CD4-positive, alpha-beta memory T cell (primary cell): ENCODE measurements around the gene FUT9. TPM values are rescaled to one million over a fixed set of nuclear protein-coding genes. Genes with fewer than 3 reads are reported as not detected.
"Not testable (repeated sequence)": the region's sequence is repeated elsewhere in the genome, so short reads cannot be mapped to it uniquely, and the experiment has no call there.

ENCODE experiments used
- CTCF ChIA-PET: fragments of 350-600 bp; sonication (Branson Sonifier 250); formaldehyde crosslinking; loops from one replicate; lab custom pipeline; 2021; ENCODE audit warnings: inconsistent platforms; ENCODE audit not compliant: partially characterized antibody; lab: Charles Lee
- POLR2A ChIA-PET: fragments of 350-600 bp; sonication (Branson Sonifier 250); formaldehyde crosslinking; loops from one replicate; lab custom pipeline; 2021; ENCODE audit not compliant: partially characterized antibody; lab: Charles Lee
- DNase-seq, 5 donors: peaks; one replicate each; pipeline versions ENCODE4 v3.0.0 to v3.0.0-alpha.2; 2020 to 2022; ENCODE audit warnings: mixed read lengths in 1 of 5
- H3K27ac ChIP-seq: one replicate; pipeline ENCODE4 v1.7.0; 2013; ENCODE audit warnings: low read depth, low read length
- H3K27me3 ChIP-seq: 2 replicates; pipeline ENCODE4 v1.7.0; 2013; ENCODE audit warnings: mild to moderate bottlenecking, low read length, moderate library complexity; ENCODE audit not compliant: insufficient read depth
- H3K36me3 ChIP-seq: 2 replicates; pipeline ENCODE4 v1.7.0; 2013; ENCODE audit warnings: mild to moderate bottlenecking, low read length, moderate library complexity; ENCODE audit not compliant: insufficient read depth
- H3K4me1 ChIP-seq: 2 replicates; pipeline ENCODE4 v1.7.0; 2013; ENCODE audit warnings: mild to moderate bottlenecking, low read length, moderate library complexity; ENCODE audit not compliant: insufficient read depth
- H3K4me3 ChIP-seq, 2 donors: one replicate each; pipeline ENCODE4 v1.7.0; 2013; ENCODE audit warnings: low read length in 2 of 2, mild to moderate bottlenecking in 1 of 2
- H3K9me3 ChIP-seq, 2 donors: one replicate each; pipeline ENCODE4 v1.7.0; 2013; ENCODE audit warnings: low read length in 2 of 2, control low read depth in 1 of 2; ENCODE audit not compliant: control insufficient read depth in 1 of 2
- H3K27ac Mint-ChIP-seq, 7 donors: one replicate each; pipeline ENCODE4 v1.8.0; 2020 to 2021; ENCODE audit warnings: mixed read lengths in 7 of 7, mild to moderate bottlenecking in 6 of 7, inconsistent platforms in 3 of 7, moderate library complexity in 3 of 7
- H3K27me3 Mint-ChIP-seq, 2 donors: one replicate each; pipeline ENCODE4 v1.8.0; 2020 to 2021; ENCODE audit warnings: mixed read lengths in 2 of 2
- H3K36me3 Mint-ChIP-seq, 2 donors: one replicate each; pipeline ENCODE4 v1.8.0; 2020 to 2021; ENCODE audit warnings: mixed read lengths in 2 of 2, inconsistent platforms in 1 of 2, mild to moderate bottlenecking in 1 of 2
- H3K4me1 Mint-ChIP-seq, 4 donors: one replicate each; pipeline ENCODE4 v1.8.0; 2020 to 2021; ENCODE audit warnings: mixed read lengths in 4 of 4, mild to moderate bottlenecking in 1 of 4
- H3K4me3 Mint-ChIP-seq, 8 donors: one replicate each; pipeline ENCODE4 v1.8.0; 2020 to 2021; ENCODE audit warnings: mixed read lengths in 8 of 8, mild to moderate bottlenecking in 7 of 8, moderate library complexity in 6 of 8, inconsistent platforms in 3 of 8
- H3K9me3 Mint-ChIP-seq, 8 donors: one replicate each; pipeline ENCODE4 v1.8.0; 2020 to 2021; ENCODE audit warnings: mixed read lengths in 8 of 8, mild to moderate bottlenecking in 5 of 8, inconsistent platforms in 3 of 8, moderate library complexity in 1 of 8
- intact Hi-C: fragments of 100-400 bp; cut with micrococcal nuclease; formaldehyde crosslinking; loops from one replicate; pipeline ENCODE4 v1.15.1; 2023
- polyA plus RNA-seq, 2 donors: library from polyadenylated mRNA; unstranded; fragments of 300-500 nt; fragmentation: Illumina TruSeq; gene quantifications; one replicate each; pipeline ENCODE4 v1.2.3, GENCODE V29; 2021
- total RNA-seq, 2 experiments: library from RNA; stranded (reverse); gene quantifications; one replicate each; pipeline ENCODE4 v1.2.3, GENCODE V29; 2021

Gene FUT9
- total and polyA plus RNA-seq, 4 experiments from 2014 or later = not detected

DNA sequence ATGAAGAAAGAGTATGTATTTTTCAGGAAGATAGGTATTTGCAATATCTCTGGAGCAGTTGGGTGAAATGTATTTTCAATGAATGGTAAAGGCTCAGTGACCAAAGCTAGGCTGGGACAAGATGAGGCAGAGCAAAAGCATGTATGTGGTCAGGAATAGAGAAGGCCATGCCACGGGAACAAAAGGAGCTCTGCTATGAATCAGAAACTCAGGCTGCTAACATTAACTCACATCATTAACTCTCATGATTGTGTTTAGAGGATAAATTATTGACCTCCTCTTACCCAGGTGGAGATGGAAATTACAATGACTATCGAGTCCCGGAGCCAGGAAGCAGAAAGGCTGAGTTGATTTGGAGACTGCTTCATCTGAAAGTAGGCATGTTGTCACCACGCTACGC, 220.2 kb downstream of the FUT9 start:
- no peaks in the 10 kb centered on the region for H3K9me3 ChIP-seq
- H3K4me1 ChIP-seq = no peaks in the 10 kb centered on the region
- no peaks in the 10 kb centered on the region for H3K27me3 Mint-ChIP-seq
- H3K27me3 ChIP-seq = no peaks in the 10 kb centered on the region
- no peak for DNase-seq
- intact Hi-C loops = no loop called here
- CTCF ChIA-PET = no interaction called here
- no peaks in the 10 kb centered on the region for H3K36me3 ChIP-seq
- H3K27ac Mint-ChIP-seq = no peak overlapping the region
- no peaks in the 10 kb centered on the region for H3K9me3 Mint-ChIP-seq
- POLR2A ChIA-PET = no interaction called here
- H3K4me3 Mint-ChIP-seq = no peak overlapping the region
- no peaks in the 10 kb centered on the region for H3K36me3 Mint-ChIP-seq
- H3K27ac ChIP-seq = no peak overlapping the region
- H3K4me1 Mint-ChIP-seq = no peaks in the 10 kb centered on the region
- no peak overlapping the region for H3K4me3 ChIP-seq

DNA sequence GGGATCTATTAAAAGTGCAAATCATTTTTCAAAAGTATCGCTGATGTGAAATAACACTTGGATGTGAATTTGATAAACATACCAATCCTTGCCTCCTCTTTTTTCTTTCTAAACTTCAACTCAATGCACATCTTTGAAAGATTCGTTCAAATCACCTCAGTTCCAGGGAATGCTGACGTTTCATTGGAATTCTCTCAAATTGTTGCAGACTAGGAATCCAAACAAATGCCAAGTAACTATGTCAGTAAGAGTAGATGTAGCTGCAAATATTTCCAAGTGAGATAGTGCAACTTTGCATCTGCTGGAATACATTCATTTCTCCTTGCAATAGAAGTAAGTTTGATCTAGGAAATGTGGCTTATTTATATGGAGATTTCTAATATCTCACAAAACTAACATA, 220.7 kb downstream of the FUT9 start:
- H3K4me1 ChIP-seq = no peaks in the 10 kb centered on the region
- DNase-seq = no peak
- Mint-ChIP-seq H3K36me3 (no peaks in the 10 kb centered on the region), H3K4me1 (no peaks in the 10 kb centered on the region), H3K27me3 (no peaks in the 10 kb centered on the region), H3K27ac (no peak overlapping the region), H3K9me3 (no peaks in the 10 kb centered on the region), H3K4me3 (no peak overlapping the region)
- no peak overlapping the region for H3K4me3 ChIP-seq
- CTCF ChIA-PET = no interaction called here
- POLR2A ChIA-PET = no interaction called here
- no peak overlapping the region for H3K27ac ChIP-seq
- H3K9me3 ChIP-seq = no peaks in the 10 kb centered on the region
- intact Hi-C loops = no loop called here
- H3K27me3 ChIP-seq = no peaks in the 10 kb centered on the region
- no peaks in the 10 kb centered on the region for H3K36me3 ChIP-seq

DNA sequence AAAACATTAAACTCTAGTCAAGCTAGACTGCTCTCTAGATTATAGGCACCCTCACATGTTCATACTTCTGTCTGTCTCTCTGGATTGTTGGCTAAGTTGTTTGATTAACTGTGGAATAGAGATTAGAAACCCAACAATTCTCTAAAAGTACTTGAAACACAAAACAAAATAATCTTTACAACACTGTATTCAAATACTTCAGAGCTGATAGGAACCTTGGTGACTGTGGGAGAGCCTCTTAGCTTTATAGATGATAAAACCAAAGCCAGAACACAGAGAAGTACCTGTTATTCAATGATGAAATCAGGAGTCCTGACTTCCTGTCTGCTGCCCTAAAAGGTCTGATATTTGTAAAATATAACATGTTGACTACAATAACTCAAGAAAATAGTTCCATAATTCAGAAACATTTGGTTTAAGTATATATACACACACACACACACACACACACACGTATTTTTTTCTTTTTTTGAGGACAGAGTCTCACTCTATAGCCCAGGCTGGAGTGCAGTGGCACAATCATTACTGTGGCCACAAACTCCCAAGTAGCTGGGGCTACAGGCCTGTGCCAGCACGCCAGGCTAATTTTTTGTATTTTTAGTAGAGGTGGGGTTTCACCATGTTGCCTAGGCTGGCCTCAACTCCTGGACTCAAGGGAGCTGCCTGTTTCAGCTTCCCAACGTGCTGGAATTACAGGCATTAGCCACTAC, 222.0 kb downstream of the FUT9 start:
- POLR2A ChIA-PET = no interaction called here
- H3K4me1 ChIP-seq = no peaks in the 10 kb centered on the region
- H3K9me3 ChIP-seq = no peaks in the 10 kb centered on the region
- H3K27ac Mint-ChIP-seq = no peak overlapping the region
- no peaks in the 10 kb centered on the region for H3K36me3 ChIP-seq
- H3K4me3 ChIP-seq = no peak overlapping the region
- no peaks in the 10 kb centered on the region for H3K27me3 Mint-ChIP-seq
- no peaks in the 10 kb centered on the region for H3K4me1 Mint-ChIP-seq
- H3K27me3 ChIP-seq = no peaks in the 10 kb centered on the region
- intact Hi-C loops = no loop called here
- H3K9me3 Mint-ChIP-seq = no peaks in the 10 kb centered on the region
- CTCF ChIA-PET = no interaction called here
- no peak overlapping the region for H3K27ac ChIP-seq
- no peak for DNase-seq
- no peak overlapping the region for H3K4me3 Mint-ChIP-seq
- H3K36me3 Mint-ChIP-seq = no peaks in the 10 kb centered on the region

DNA sequence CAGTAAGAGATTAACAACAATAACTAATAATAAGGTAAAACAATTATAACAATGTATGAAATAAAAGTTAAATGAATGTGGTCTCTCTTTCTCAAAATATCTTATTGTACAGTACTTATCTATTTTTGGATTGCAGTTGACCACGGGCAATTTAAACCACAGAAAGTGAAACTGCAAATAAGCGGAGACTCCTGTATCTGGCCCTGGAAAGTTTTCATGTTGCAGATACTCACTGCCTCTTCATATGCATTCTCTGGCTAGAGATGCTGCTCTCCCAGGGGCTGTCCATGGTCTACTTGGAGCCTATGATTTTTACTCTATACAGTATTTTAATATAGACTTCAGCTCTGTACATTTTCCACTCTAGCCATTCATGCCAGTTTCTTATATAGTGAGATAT, 230.8 kb downstream of the FUT9 start:
- H3K4me1 ChIP-seq = no peaks in the 10 kb centered on the region
- no peak for DNase-seq
- CTCF ChIA-PET = no interaction called here
- H3K36me3 ChIP-seq = no peaks in the 10 kb centered on the region
- intact Hi-C loops = no loop called here
- no peak overlapping the region for H3K4me3 ChIP-seq
- no peaks in the 10 kb centered on the region for H3K9me3 Mint-ChIP-seq
- no peak overlapping the region for H3K27ac Mint-ChIP-seq
- peaks cover 0 to 2% (median 0%) of the 10 kb centered on the region in 4 donors for H3K4me1 Mint-ChIP-seq
- H3K36me3 Mint-ChIP-seq = no peaks in the 10 kb centered on the region
- H3K27me3 Mint-ChIP-seq = no peaks in the 10 kb centered on the region
- H3K4me3 Mint-ChIP-seq = no peak overlapping the region
- POLR2A ChIA-PET = no interaction called here
- H3K27me3 ChIP-seq = no peaks in the 10 kb centered on the region
- no peak overlapping the region for H3K27ac ChIP-seq
- H3K9me3 ChIP-seq = no peaks in the 10 kb centered on the region

DNA sequence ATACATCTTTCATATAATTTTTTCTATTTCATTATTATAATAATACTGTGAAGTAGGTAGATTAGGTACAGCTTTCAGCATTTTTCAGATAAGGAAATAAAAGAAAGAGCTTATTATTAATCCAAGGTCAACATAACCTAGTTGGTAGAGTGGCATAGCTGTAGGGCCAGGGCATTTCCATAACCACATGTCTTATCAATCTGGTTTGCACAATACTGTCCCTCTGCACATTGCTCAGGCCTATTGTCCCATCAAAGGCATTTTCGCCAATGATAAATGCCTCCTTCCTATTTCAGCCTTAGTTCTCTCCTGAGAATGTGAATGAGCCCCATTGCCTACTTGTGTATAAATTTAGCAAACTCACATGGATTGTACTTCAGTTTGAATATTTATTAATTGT, 234.0 kb downstream of the FUT9 start:
- no peak for DNase-seq
- Histone ChIP-seq H3K27ac (no peak overlapping the region), H3K4me1 (no peaks in the 10 kb centered on the region), H3K27me3 (no peaks in the 10 kb centered on the region), H3K9me3 (no peaks in the 10 kb centered on the region), H3K36me3 (no peaks in the 10 kb centered on the region), H3K4me3 (no peak overlapping the region)
- intact Hi-C loops = no loop called here
- Mint-ChIP-seq H3K36me3 (no peaks in the 10 kb centered on the region), H3K9me3 (no peaks in the 10 kb centered on the region), H3K4me3 (no peak overlapping the region), H3K27ac (no peak overlapping the region), H3K27me3 (no peaks in the 10 kb centered on the region), H3K4me1 (peaks cover 0 to 2% (median 0%) of the 10 kb centered on the region in 4 donors)
- CTCF ChIA-PET = interaction anchor here (1.6 kb wide), 1 partner anchor 10 kb away, joined by 5 read pairs; no protein-coding TSS in a partner anchor
- POLR2A ChIA-PET = no interaction called here

DNA sequence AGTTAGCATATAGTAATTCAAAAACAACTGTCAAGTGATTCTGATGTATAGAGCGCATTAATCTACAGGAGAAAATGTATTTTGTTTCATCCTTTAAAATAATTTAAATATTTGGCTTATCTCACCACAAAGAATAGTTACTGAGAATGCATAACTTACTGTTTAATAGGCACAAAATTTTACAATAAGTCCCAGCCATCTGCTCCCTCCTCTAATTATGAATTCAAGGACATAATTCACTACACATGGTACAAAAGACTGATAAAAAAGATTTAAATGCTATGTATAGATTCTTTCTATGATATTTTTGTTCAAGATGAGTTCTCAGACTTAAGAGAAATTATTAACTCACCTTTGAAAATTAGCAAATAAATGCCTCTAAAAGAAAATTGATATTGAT, 242.0 kb downstream of the FUT9 start:
- Histone ChIP-seq H3K36me3 (no peaks in the 10 kb centered on the region), H3K4me3 (no peak overlapping the region), H3K9me3 (no peaks in the 10 kb centered on the region), H3K27ac (no peak overlapping the region), H3K4me1 (no peaks in the 10 kb centered on the region), H3K27me3 (no peaks in the 10 kb centered on the region)
- intact Hi-C loops = no loop called here
- POLR2A ChIA-PET = no interaction called here
- Mint-ChIP-seq H3K36me3 (no peaks in the 10 kb centered on the region), H3K4me3 (no peak overlapping the region), H3K9me3 (peaks cover 0 to 4% (median 0%) of the 10 kb centered on the region in 8 donors), H3K4me1 (no peaks in the 10 kb centered on the region), H3K27me3 (no peaks in the 10 kb centered on the region), H3K27ac (no peak overlapping the region)
- CTCF ChIA-PET = no interaction called here
- DNase-seq = no peak

DNA sequence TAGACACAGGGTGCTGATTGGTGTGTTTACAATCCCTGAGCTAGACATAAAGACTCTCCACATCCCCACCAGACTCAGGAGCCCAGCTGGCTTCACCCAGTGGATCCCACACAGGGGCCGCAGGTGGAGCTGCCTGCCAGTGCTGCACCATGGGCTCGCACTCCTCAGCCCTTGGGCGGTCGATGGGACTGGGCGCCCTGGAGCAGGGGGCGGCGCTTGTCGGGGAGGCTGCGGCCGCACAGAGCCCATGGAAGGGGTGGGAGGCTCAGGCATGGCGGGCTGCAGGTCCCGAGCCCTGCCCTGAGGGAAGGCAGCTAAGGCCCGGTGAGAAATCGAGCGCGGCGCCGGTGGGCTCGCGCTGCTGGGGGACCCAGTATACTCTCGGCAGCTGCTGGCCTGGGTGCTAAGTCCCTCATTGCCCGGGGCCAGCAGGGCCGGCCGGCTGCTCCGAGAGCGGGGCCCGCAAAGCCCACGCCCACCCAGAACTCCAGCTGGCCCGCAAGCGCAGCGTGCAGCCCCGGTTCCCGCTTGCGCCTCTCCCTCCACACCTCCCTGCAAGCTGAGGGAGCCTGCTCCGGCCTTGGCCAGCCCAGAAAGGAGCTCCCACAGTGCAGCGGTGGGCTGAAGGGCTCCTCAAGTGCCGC, 245.1 kb downstream of the FUT9 start:
- CTCF ChIA-PET = not testable (repeated sequence)

More for the DNA sequence above, 245.1 kb downstream of the FUT9 start:
- H3K36me3 Mint-ChIP-seq, H3K4me1 ChIP-seq, H3K36me3 ChIP-seq, H3K27ac ChIP-seq, intact Hi-C loops, H3K27me3 Mint-ChIP-seq, H3K27me3 ChIP-seq, H3K4me1 Mint-ChIP-seq, H3K9me3 Mint-ChIP-seq, H3K4me3 ChIP-seq, H3K4me3 Mint-ChIP-seq, DNase-seq, H3K9me3 ChIP-seq, POLR2A ChIA-PET, H3K27ac Mint-ChIP-seq: not testable (repeated sequence)
